ENCODE results near the gene GNA12. TPM values are rescaled to one million over a fixed set of nuclear protein-coding genes. Genes with fewer than 3 reads are reported as not detected.

Gene GNA12
- total RNA-seq, 4 donors from 2014 or later = 4.6 to 14.0 (median 8.9) TPM

- no peak for TF ChIP-seq POLR2A (IDR thresholded peaks at IDR 0.05)
- TF ChIP-seq CTCF (IDR thresholded peaks at IDR 0.05) = no peak
- H3K4me3 ChIP-seq (ENCODE audit: low read depth, poor library complexity, severe bottlenecking) = no peak overlapping the region
- 66 to 71% methylated on average over 8 of the region's 8 CpGs for WGBS, 2 donors
- no peak for DNase-seq (ENCODE audit: low spot score in 2 of 2)
- intact Hi-C loops (cut with DNase I; ENCODE audit: low total_unique reads) = loop anchor here (10.0 kb wide), 1 partner anchor 415 kb away; no protein-coding TSS in a partner anchor
Observed at GRCh38 chr7:2880051-2880450, 35.9 kb upstream of the GNA12 start.

- intact Hi-C loops (cut with DNase I; ENCODE audit: low total_unique reads) = no loop called here
- no peak for DNase-seq (ENCODE audit: low spot score in 2 of 2)
- no peak overlapping the region for H3K4me3 ChIP-seq (ENCODE audit: low read depth, poor library complexity, severe bottlenecking)
- 87 to 90% methylated on average over 8 of the region's 8 CpGs for WGBS, 2 donors
- no peak for TF ChIP-seq CTCF (IDR thresholded peaks at IDR 0.05)
- no peak for TF ChIP-seq POLR2A (IDR thresholded peaks at IDR 0.05)
Observed at GRCh38 chr7:2879354-2879753, 35.2 kb upstream of the GNA12 start.

- intact Hi-C loops (cut with DNase I; ENCODE audit: low total_unique reads) = no loop called here
- H3K4me3 ChIP-seq (ENCODE audit: low read depth, poor library complexity, severe bottlenecking) = no peak overlapping the region
- no peak for DNase-seq (ENCODE audit: low spot score in 2 of 2)
- 65 to 71% methylated on average over 3 of the region's 3 CpGs for WGBS, 2 donors
- TF ChIP-seq POLR2A (IDR thresholded peaks at IDR 0.05) = no peak
Observed at GRCh38 chr7:2878306-2878705, 34.2 kb upstream of the GNA12 start.

- TF ChIP-seq CTCF (IDR thresholded peaks at IDR 0.05) = no peak
- no peak for TF ChIP-seq POLR2A (IDR thresholded peaks at IDR 0.05)
- H3K4me3 ChIP-seq (ENCODE audit: low read depth, poor library complexity, severe bottlenecking) = no peak overlapping the region
- WGBS, 2 donors = 45 to 48% methylated on average over 24 of the region's 24 CpGs
- no peak for DNase-seq (ENCODE audit: low spot score in 2 of 2)
- intact Hi-C loops (cut with DNase I; ENCODE audit: low total_unique reads) = no loop called here
Observed at GRCh38 chr7:2876031-2876731, 32.1 kb upstream of the GNA12 start.

GRCh38 chr7:2873686-2874551 lies 29.8 kb upstream of the GNA12 start:
- intact Hi-C loops (cut with DNase I; ENCODE audit: low total_unique reads) = no loop called here
- no peak overlapping the region for H3K4me3 ChIP-seq (ENCODE audit: low read depth, poor library complexity, severe bottlenecking)
- 45 to 48% methylated on average over 7 of the region's 7 CpGs for WGBS, 2 donors
- DNase-seq (ENCODE audit: low spot score in 2 of 2) = no peak
- no peak for TF ChIP-seq POLR2A (IDR thresholded peaks at IDR 0.05)
- TF ChIP-seq CTCF (IDR thresholded peaks at IDR 0.05) = no peak

GRCh38 chr7:2873146-2873545 lies 29.0 kb upstream of the GNA12 start:
- WGBS, 2 donors = 69% methylated on average over 10 of the region's 10 CpGs
- intact Hi-C loops (cut with DNase I; ENCODE audit: low total_unique reads) = no loop called here
- no peak overlapping the region for H3K4me3 ChIP-seq (ENCODE audit: low read depth, poor library complexity, severe bottlenecking)
- TF ChIP-seq POLR2A (IDR thresholded peaks at IDR 0.05) (no peak), CTCF (IDR thresholded peaks at IDR 0.05) (no peak)
- no peak for DNase-seq (ENCODE audit: low spot score in 2 of 2)

Measured in lower leg skin (tissue), 4 donors.